GM06990 (cell line): ENCODE results near the gene HTR3A.
A peak's percentile ranks its signal among the peaks of the same experiment; 100 is the strongest.

Experiments
- DNase-seq: peaks from one replicate; pipeline ENCODE4 v3.0.0-alpha.2; 2011; ENCODE audit not compliant: insufficient read length; ENCODE audit errors: extremely low read depth
- H3K27me3 ChIP-seq: replicated peaks from 2 replicates; pipeline ENCODE4 v1.6.0; 2011; ENCODE audit warnings: low read length; ENCODE audit not compliant: control insufficient read depth, insufficient read depth
- H3K36me3 ChIP-seq: 2 replicates; pipeline ENCODE4 v1.5.1; 2011; ENCODE audit warnings: low read length; ENCODE audit not compliant: control insufficient read depth, insufficient read depth
- H3K4me3 ChIP-seq: replicated peaks from 2 replicates; pipeline ENCODE4 v1.5.1; 2011; ENCODE audit warnings: low read depth, mild to moderate bottlenecking, control low read depth, low read length
- TF ChIP-seq, protein P1 (sequence below): IDR thresholded peaks from 2 replicates; pipeline ENCODE4 v1.5.1; 2011; ENCODE audit warnings: low read length, control low read depth, mild to moderate bottlenecking, inconsistent platforms; ENCODE audit not compliant: insufficient read depth, poor library complexity, severe bottlenecking

The HTR3A gene

GRCh38 chr11:114036147-114036811, 61.4 kb downstream of the HTR3A start:
- no peak for DNase-seq
- Histone ChIP-seq H3K4me3 (no peak overlapping the region), H3K27me3 (peaks cover 1% of the 10 kb centered on the region), H3K36me3 (no peaks in the 10 kb centered on the region)
- TF ChIP-seq, protein P1, sequence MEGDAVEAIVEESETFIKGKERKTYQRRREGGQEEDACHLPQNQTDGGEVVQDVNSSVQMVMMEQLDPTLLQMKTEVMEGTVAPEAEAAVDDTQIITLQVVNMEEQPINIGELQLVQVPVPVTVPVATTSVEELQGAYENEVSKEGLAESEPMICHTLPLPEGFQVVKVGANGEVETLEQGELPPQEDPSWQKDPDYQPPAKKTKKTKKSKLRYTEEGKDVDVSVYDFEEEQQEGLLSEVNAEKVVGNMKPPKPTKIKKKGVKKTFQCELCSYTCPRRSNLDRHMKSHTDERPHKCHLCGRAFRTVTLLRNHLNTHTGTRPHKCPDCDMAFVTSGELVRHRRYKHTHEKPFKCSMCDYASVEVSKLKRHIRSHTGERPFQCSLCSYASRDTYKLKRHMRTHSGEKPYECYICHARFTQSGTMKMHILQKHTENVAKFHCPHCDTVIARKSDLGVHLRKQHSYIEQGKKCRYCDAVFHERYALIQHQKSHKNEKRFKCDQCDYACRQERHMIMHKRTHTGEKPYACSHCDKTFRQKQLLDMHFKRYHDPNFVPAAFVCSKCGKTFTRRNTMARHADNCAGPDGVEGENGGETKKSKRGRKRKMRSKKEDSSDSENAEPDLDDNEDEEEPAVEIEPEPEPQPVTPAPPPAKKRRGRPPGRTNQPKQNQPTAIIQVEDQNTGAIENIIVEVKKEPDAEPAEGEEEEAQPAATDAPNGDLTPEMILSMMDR, result peak; percentile 49

- TF ChIP-seq, protein P1, result no peak
- no peak for DNase-seq
These were observed 62.0 kb downstream of the HTR3A start for GRCh38 chr11:114036958-114037357.

DNA sequence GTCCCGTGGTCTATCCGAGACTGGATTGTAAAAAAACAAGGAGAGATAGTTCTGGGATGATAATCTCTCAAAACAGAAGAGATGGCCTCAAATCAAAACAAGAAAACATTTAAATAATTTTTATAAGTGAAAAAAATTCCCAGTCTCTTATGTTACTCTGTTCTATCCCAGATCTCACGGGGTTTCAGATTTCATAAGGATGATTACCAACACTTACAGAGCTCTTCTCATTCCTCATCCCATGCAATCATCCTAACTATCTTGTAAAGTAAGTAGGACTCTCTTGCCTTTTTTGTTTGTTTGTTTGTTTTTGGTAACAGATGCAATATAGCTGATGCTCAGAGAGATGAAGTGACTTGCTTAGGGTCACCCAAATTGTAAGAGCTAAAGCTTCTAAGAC, 64.6 kb downstream of the HTR3A start:
- TF ChIP-seq, protein P1, result no peak
- no peak for DNase-seq
- H3K27me3 ChIP-seq, result no peaks in the 10 kb centered on the region; the same call in none of the 2 replicates
- no peaks in the 10 kb centered on the region for H3K36me3 ChIP-seq
- no peak overlapping the region for H3K4me3 ChIP-seq

More at GRCh38 chr11:114036958-114037357, 62.0 kb downstream of the HTR3A start:
- peaks cover 1% of the 10 kb centered on the region for H3K27me3 ChIP-seq
- no peak overlapping the region for H3K4me3 ChIP-seq
- H3K36me3 ChIP-seq, result no peaks in the 10 kb centered on the region
